Uterus (tissue), 2 donors: ENCODE data around the gene NFU1.

Source experiments
- CTCF ChIP-seq, 4 experiments: fragments of 200-600 bp in 2 of 4; fragments of 450-650 bp in 2 of 4; sonication (generic) in 2 of 4; IDR thresholded peaks; one replicate each; pipeline ENCODE4 v1.5.1; 2016 to 2019; ENCODE audit warnings: antibody characterized with exemption in 4 of 4, mild to moderate bottlenecking in 2 of 4, moderate library complexity in 1 of 4
- POLR2A ChIP-seq, 2 donors: fragments of 450-650 bp; IDR thresholded peaks; one replicate each; pipeline ENCODE4 v1.6.1; 2016; ENCODE audit warnings: antibody characterized with exemption in 2 of 2, mild to moderate bottlenecking in 1 of 2, moderate library complexity in 1 of 2

- TF ChIP-seq CTCF (IDR thresholded peaks at IDR 0.05) (no peak), POLR2A (IDR thresholded peaks at IDR 0.05) (no peak)
These were observed 41.4 kb downstream of the NFU1 start for GRCh38 chr2:69395866-69396265.
